ENCODE measurements around the gene STX1A. TPM values are rescaled to one million over a fixed set of nuclear protein-coding genes. Genes with fewer than 3 reads are reported as not detected.
"Not testable (repeated sequence)": the region's sequence is repeated elsewhere in the genome, so short reads cannot be mapped to it uniquely, and the experiment has no call there.

Gene STX1A
- total RNA-seq, 1 donor from 2014 or later: 8.7 TPM

- intact Hi-C loops (cut with micrococcal nuclease): loop anchor here (1.0 to 5.0 kb wide), 2 partner anchors 11 to 93 kb away; partner anchors contain the start of gene MLXIPL
Observed at GRCh38 chr7:73715648-73716317, 3.7 kb downstream of the STX1A start.

GRCh38 chr7:73713319-73713718 lies 6.2 kb downstream of the STX1A start:
- intact Hi-C loops (cut with micrococcal nuclease): not testable (repeated sequence)

GRCh38 chr7:73712773-73713172 lies 6.7 kb downstream of the STX1A start:
- intact Hi-C loops (cut with micrococcal nuclease): no loop called here

- intact Hi-C loops (cut with micrococcal nuclease): no loop called here
Observed at GRCh38 chr7:73708961-73709549, 10.4 kb downstream of the STX1A start.

- intact Hi-C loops (cut with micrococcal nuclease): no loop called here
Observed at GRCh38 chr7:73707045-73707631, 12.3 kb downstream of the STX1A start.

- intact Hi-C loops (cut with micrococcal nuclease): no loop called here
Observed at GRCh38 chr7:73706126-73707044, 13.1 kb downstream of the STX1A start.

GRCh38 chr7:73705551-73705920 lies 13.9 kb downstream of the STX1A start:
- intact Hi-C loops (cut with micrococcal nuclease): no loop called here

GRCh38 chr7:73704640-73705550 lies 14.6 kb downstream of the STX1A start:
- intact Hi-C loops (cut with micrococcal nuclease): loop anchor here (1.0 kb wide), 1 partner anchor 11 kb away; no protein-coding TSS in a partner anchor

- intact Hi-C loops (cut with micrococcal nuclease): loop anchor here (1.0 kb wide), 1 partner anchor 12 kb away; no protein-coding TSS in a partner anchor
Observed at GRCh38 chr7:73703757-73704639, 15.5 kb downstream of the STX1A start.

- intact Hi-C loops (cut with micrococcal nuclease): no loop called here
Observed at GRCh38 chr7:73703225-73703624, 16.2 kb downstream of the STX1A start.

GRCh38 chr7:73702665-73703064 lies 16.8 kb downstream of the STX1A start:
- intact Hi-C loops (cut with micrococcal nuclease): no loop called here

- intact Hi-C loops (cut with micrococcal nuclease): no loop called here
Observed at GRCh38 chr7:73702226-73702625, 17.2 kb downstream of the STX1A start.

- intact Hi-C loops (cut with micrococcal nuclease): no loop called here
Observed at GRCh38 chr7:73701357-73701995, 18.0 kb downstream of the STX1A start.

GRCh38 chr7:73700581-73701134 lies 18.8 kb downstream of the STX1A start:
- intact Hi-C loops (cut with micrococcal nuclease): no loop called here

- intact Hi-C loops (cut with micrococcal nuclease): no loop called here
Observed at GRCh38 chr7:73700069-73700423, 19.4 kb downstream of the STX1A start.

GRCh38 chr7:73699370-73700068 lies 19.9 kb downstream of the STX1A start:
- intact Hi-C loops (cut with micrococcal nuclease): no loop called here

GRCh38 chr7:73698410-73698809 lies 21.1 kb downstream of the STX1A start:
- intact Hi-C loops (cut with micrococcal nuclease): no loop called here

GRCh38 chr7:73696372-73696771 lies 23.1 kb downstream of the STX1A start:
- intact Hi-C loops (cut with micrococcal nuclease): no loop called here
